Transverse colon (tissue), 3 donors: ENCODE data around the gene OTOGL.

Source experiments
- EP300 ChIP-seq: sonication (generic); formaldehyde crosslinking; IDR thresholded peaks from one replicate; pipeline ENCODE4 v1.6.1; 2017; ENCODE audit warnings: antibody characterized with exemption, low read depth
- TF ChIP-seq, protein P1 (sequence below), 5 experiments: fragments of 200-600 bp in 3 of 5; fragments of 450-650 bp in 2 of 5; sonication (generic) in 3 of 5; IDR thresholded peaks; 1 replicate in 2 of 5; 2 replicates in 3 of 5; pipeline ENCODE4 v1.5.1; 2016 to 2017; ENCODE audit warnings: antibody characterized with exemption in 5 of 5, inconsistent platforms in 3 of 5, mild to moderate bottlenecking in 2 of 5, moderate library complexity in 1 of 5

DNA sequence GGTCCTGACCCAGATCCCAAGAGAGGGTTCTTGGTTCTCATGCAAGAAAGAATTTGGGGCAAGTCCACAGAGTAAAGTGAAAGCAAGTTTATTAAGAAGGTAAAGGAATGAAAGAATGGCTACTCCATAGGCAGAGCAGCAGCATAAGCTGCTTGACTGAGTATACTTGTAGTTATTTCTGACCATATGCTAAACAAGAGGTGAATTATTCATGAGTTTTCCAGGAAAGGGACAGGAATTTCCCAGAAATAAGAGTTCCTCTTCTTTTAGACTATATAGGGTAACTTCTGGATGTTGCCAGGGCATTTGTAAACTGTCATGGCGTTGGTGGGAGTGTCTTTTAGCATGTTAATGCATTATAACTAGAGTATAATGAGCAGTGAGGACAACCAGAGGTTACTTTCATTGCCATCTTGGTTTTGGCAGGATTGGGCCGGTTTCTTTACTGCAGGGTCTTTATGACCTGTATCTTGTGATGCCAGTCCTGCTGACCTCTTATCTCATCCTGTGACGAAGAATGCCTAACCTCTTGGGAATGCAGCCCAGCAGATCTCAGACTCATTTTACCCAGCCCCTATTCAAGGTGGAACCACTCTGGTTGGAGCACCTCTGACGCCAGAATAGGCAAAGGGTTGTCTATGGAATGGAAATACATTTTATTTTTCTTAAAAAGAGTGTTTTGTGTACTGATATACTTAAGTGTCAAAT lies 113.8 kb downstream of the OTOGL start:
- TF ChIP-seq, protein P1, sequence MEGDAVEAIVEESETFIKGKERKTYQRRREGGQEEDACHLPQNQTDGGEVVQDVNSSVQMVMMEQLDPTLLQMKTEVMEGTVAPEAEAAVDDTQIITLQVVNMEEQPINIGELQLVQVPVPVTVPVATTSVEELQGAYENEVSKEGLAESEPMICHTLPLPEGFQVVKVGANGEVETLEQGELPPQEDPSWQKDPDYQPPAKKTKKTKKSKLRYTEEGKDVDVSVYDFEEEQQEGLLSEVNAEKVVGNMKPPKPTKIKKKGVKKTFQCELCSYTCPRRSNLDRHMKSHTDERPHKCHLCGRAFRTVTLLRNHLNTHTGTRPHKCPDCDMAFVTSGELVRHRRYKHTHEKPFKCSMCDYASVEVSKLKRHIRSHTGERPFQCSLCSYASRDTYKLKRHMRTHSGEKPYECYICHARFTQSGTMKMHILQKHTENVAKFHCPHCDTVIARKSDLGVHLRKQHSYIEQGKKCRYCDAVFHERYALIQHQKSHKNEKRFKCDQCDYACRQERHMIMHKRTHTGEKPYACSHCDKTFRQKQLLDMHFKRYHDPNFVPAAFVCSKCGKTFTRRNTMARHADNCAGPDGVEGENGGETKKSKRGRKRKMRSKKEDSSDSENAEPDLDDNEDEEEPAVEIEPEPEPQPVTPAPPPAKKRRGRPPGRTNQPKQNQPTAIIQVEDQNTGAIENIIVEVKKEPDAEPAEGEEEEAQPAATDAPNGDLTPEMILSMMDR (IDR thresholded peaks at IDR 0.05) = no peak
- TF ChIP-seq EP300 = no peak
